HepG2 (cell line): ENCODE measurements around the gene NSMCE1. TPM values are rescaled to one million over a fixed set of nuclear protein-coding genes. Genes with fewer than 3 reads are reported as not detected.
A peak's percentile ranks its signal among the peaks of the same experiment; 100 is the strongest.

Experiments
- ARNT ChIP-seq: fragments of 450-650 bp; IDR thresholded peaks from 2 replicates; pipeline ENCODE4 v1.6.1; 2017
- ATF7 ChIP-seq, 2 experiments: fragments of 450-650 bp in 1 of 2; sonication (generic) in 1 of 2; formaldehyde crosslinking in 1 of 2; IDR thresholded peaks; 2 replicates each; pipeline versions ENCODE4 v1.4.0 to v1.6.1; 2016 to 2020; ENCODE audit warnings: antibody characterized with exemption in 1 of 2, mild to moderate bottlenecking in 1 of 2, missing genetic modification reagents in 1 of 2
- KDM6A ChIP-seq: IDR thresholded peaks from 2 replicates; pipeline ENCODE4 v1.6.1; 2016; ENCODE audit warnings: low read depth
- NFYC ChIP-seq: IDR thresholded peaks from 2 replicates; pipeline ENCODE4 v1.6.1; 2016; ENCODE audit warnings: missing genetic modification reagents, missing compliant biosample characterization
- TFE3 ChIP-seq: IDR thresholded peaks from 2 replicates; pipeline ENCODE4 v1.6.1; 2016
- THAP9 ChIP-seq: sonication (generic); formaldehyde crosslinking; IDR thresholded peaks from 2 replicates; pipeline ENCODE4; 2020; ENCODE audit warnings: missing genetic modification reagents, mild to moderate bottlenecking, borderline replicate concordance
- ZMYM2 ChIP-seq: sonication (generic); formaldehyde crosslinking; IDR thresholded peaks from 2 replicates; pipeline ENCODE4 v1.8.0; 2022; ENCODE audit warnings: mild to moderate bottlenecking, missing genetic modification reagents
- ZNF253 ChIP-seq: sonication (generic); formaldehyde crosslinking; IDR thresholded peaks from 2 replicates; pipeline ENCODE4 v1.8.0; 2022; ENCODE audit warnings: mild to moderate bottlenecking, missing genetic modification reagents, borderline replicate concordance
- ZNF276 ChIP-seq: sonication (generic); formaldehyde crosslinking; IDR thresholded peaks from 2 replicates; pipeline ENCODE4 v1.4.0; 2020; ENCODE audit warnings: mild to moderate bottlenecking, low read depth, missing genetic modification reagents
- ZNF335 ChIP-seq: sonication (generic); formaldehyde crosslinking; IDR thresholded peaks from 2 replicates; pipeline ENCODE4 v1.4.0; 2020; ENCODE audit warnings: missing genetic modification reagents
- ZNF33A ChIP-seq: sonication (generic); formaldehyde crosslinking; IDR thresholded peaks from 2 replicates; pipeline ENCODE4 v1.5.1; 2020; ENCODE audit warnings: missing genetic modification reagents, mild to moderate bottlenecking, moderate library complexity, borderline replicate concordance
- ZNF646 ChIP-seq: sonication (generic); formaldehyde crosslinking; IDR thresholded peaks from 2 replicates; pipeline ENCODE4 v1.9.0; 2021; ENCODE audit warnings: mild to moderate bottlenecking, missing genetic modification reagents
- ZNF740 ChIP-seq: sonication (generic); formaldehyde crosslinking; IDR thresholded peaks from 2 replicates; pipeline ENCODE4 v1.4.0; 2020; ENCODE audit warnings: missing genetic modification reagents
- ZNF775 ChIP-seq: sonication (generic); formaldehyde crosslinking; IDR thresholded peaks from 2 replicates; pipeline ENCODE4 v1.4.0; 2020; ENCODE audit warnings: missing genetic modification reagents, mild to moderate bottlenecking, moderate library complexity, borderline replicate concordance
- polyA plus RNA-seq, 8 experiments: library from polyadenylated mRNA; depleted of rRNA in 3 of 8; stranded (reverse) in 7 of 8; unstranded in 1 of 8; fragments of >200 nt; fragmentation: Illumina TruSeq in 4 of 8; extraction: Trizol in 4 of 8; gene quantifications; 2 replicates each; pipeline versions ENCODE4 v1.2.1 to v1.2.3, GENCODE V29; 2011 to 2016; ENCODE audit warnings: low read depth in 4 of 8, missing spikeins in 1 of 8, mixed read lengths in 1 of 8; ENCODE audit not compliant: insufficient read depth in 1 of 8
- total RNA-seq, 5 experiments: library from RNA; depleted of rRNA; stranded (reverse); fragments of >200 nt; fragmentation: Illumina TruSeq; extraction: Trizol; gene quantifications; 2 replicates each; pipeline ENCODE4 v1.2.3, GENCODE V29; 2016; ENCODE audit warnings: low read depth in 1 of 5

NSMCE1 gene
- total and polyA plus RNA-seq, 2 of the 13 experiments (the other 11 are each of a cell fraction or from before 2014, with no cell fraction given) = 42.7 to 52.9 TPM

- TF ChIP-seq KDM6A (CRISPR knock-in tag) (peak; percentile 40; the same call in 1 of the 2 replicates), ATF7 (IDR thresholded peaks at IDR 0.05) (no peak), ATF7 (CRISPR knock-in tag; IDR thresholded peaks at IDR 0.05) (peak; percentile 74; the same call in 1 of the 2 replicates), THAP9 (CRISPR knock-in tag) (peak; percentile 91; the same call in 1 of the 2 replicates), ZMYM2 (CRISPR knock-in tag) (no peak; the same call in 1 of the 2 replicates), NFYC (peak; percentile 41; the same call in 1 of the 2 replicates), ZNF33A (CRISPR knock-in tag) (no peak), ZNF646 (CRISPR knock-in tag) (no peak), ARNT (no peak), ZNF775 (CRISPR knock-in tag) (no peak), ZNF335 (CRISPR knock-in tag) (peak; percentile 66; the same call in 1 of the 2 replicates), ZNF740 (0 out of 2 replicates have a peak, but pooled peaks have one; percentile 9), ZNF276 (no peak), TFE3 (CRISPR knock-in tag) (peak; percentile 78), ZNF253 (CRISPR knock-in tag) (0 out of 2 replicates have a peak, but pooled peaks have one; percentile 58)
Measured at GRCh38 chr16:27203507-27204311, 64.9 kb downstream of the NSMCE1 start, which contains the start of gene KDM8 (continued).
